GM21360 (cell line): ENCODE results near the gene GNG3.
A peak's percentile ranks its signal among the peaks of the same experiment; 100 is the strongest.
"Not testable (repeated sequence)": the region's sequence is repeated elsewhere in the genome, so short reads cannot be mapped to it uniquely, and the experiment has no call there.

ENCODE experiments used
- ATAC-seq: cut with Tn5 transposase; IDR thresholded peaks from one replicate; pipeline ENCODE4 v1.9.1; 2021; ENCODE audit warnings: mild to moderate bottlenecking, moderate library complexity; ENCODE audit not compliant: unreplicated experiment

GNG3 gene

DNA sequence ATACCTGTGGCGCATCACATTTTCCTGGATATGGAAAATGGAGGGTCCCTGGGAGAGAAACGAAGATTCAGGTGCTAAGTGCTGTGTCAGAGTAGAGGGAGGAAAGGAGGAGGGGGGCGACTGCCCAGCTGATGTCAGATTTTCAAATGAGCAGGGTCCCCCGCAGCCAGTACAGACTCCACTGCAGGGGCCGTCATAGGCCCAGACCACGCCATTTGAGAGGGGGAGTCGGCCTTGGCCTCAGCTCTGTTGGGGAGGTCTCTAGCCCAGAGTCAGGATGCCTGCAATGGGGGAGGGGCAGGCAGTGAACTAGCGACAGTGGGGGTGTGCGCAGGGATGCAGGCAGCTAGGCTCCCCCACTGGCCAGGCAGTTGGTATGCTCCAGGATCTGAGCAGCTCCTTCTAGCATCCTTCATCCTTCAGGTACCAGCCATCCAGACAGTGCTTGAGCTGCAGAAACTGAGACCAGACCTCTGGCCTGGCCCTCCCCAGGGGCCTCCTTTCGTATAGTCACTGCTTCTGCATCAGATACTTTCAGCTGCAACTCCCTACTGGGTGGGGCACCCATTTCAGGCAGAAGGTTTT lies at the start of gene GNG3, which contains the start of gene BSCL2:
Gene GNG3, plus strand, starts transcription at position 400 of the 585 bp plus-strand sequence. CDS start 620 bp downstream, outside the sequence.
Gene BSCL2, minus strand, starts transcription at position 148 of the 585 bp plus-strand sequence. CDS start 229 bp downstream, outside the sequence.
- no peak for ATAC-seq

DNA sequence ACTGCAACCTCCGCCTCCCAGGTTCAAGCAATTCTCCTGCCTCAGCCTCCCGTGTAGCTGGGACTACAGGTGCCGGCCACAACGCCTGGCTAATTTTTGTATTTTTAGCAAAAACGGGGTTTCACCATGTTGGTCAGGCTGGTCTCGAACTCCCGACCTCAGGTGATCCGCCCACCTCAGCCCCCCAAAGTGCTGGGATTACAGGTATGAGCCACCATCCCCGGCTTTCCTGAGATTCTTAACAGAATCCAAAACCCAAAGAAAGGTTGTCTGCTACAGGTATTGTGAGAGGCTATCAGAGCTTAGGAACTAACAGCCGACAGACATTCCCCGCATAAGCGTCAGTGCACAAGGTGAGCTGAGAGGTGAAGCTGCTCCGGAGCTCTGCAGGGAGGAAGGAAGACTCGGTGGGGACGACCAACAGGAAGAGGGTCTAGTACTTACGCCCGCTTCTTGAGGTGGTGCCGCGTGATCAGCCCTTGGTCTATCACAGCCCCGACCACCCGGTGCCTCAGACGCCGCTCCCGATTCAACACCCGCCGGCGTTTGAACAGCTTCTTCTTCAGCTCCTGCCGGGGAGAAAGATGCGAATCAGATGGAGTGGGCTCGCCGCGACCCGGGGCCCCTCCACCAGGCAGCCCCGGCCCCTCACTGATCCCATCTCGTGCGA lies 42.9 kb upstream of the GNG3 start:
- ATAC-seq: peak; percentile 17

- peak; percentile 72 for ATAC-seq
These were observed 42.3 kb upstream of the GNG3 start, which contains the start of the genes C11orf98 and CSKMT for GRCh38 chr11:62665075-62665598. Gene C11orf98 (minus strand): TSS chr11:62665210. CDS start chr11:62665169, 41 bp downstream. Gene CSKMT (plus strand): TSS chr11:62665312. CDS start chr11:62665880, 568 bp downstream.

DNA sequence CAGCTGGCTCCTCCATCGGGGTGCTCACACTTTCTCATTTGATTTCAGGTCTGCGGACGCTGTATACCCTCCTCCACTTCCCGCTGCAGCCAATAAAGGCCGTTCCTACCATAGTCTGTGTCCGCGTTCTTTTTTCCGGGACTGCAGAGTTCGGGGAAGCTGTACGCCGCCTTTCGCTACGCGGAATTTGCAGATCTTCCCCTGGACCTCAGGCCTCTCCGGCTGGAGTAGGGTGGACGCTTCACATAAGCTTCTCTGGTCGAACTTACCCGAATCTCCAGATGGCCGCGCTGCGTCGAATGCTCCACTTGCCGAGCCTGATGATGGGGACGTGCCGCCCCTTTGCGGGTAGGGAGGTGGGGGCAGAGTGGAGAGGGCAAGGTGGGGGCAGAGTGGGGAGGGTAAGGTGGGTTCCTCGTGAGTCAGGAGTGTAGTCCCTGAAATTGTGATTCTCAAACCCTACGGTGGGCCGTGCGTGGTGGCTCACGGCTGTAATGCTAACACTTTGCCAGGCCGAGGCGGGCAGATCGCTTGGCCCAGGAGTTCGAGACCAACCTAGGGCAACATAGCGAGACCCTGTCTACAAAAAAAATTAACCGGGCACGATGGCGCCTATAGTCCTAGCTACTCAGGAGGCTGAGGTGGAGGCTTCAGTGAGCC lies 41.7 kb upstream of the GNG3 start:
- ATAC-seq: peak; percentile 13

DNA sequence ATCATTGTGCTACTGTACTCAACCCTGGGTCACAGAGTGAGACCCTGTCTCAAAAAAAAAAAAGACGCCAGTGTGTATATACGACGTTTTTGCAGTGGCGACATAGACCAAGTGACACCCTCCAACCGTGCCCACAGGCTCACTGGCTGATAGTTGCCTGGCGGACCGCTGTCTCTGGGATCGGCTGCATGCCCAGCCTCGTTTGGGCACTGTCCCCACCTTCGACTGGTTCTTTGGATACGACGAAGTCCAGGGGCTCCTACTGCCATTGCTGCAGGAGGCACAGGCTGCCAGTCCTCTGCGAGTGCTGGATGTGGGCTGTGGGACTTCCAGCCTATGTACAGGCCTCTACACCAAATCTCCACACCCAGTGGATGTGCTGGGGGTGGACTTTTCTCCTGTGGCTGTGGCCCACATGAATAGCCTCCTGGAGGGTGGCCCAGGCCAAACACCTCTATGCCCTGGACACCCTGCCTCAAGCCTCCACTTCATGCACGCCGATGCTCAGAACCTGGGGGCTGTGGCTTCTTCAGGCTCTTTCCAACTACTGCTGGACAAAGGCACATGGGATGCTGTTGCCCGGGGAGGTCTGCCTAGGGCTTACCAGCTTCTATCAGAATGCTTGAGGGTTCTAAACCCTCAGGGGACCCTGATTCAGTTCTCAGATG lies 41.1 kb upstream of the GNG3 start:
- no peak for ATAC-seq

- ATAC-seq: no peak
These were observed 40.0 kb upstream of the GNG3 start for GRCh38 chr11:62667460-62667859.

GRCh38 chr11:62669420-62670161 lies 37.9 kb upstream of the GNG3 start:
- ATAC-seq: no peak

DNA sequence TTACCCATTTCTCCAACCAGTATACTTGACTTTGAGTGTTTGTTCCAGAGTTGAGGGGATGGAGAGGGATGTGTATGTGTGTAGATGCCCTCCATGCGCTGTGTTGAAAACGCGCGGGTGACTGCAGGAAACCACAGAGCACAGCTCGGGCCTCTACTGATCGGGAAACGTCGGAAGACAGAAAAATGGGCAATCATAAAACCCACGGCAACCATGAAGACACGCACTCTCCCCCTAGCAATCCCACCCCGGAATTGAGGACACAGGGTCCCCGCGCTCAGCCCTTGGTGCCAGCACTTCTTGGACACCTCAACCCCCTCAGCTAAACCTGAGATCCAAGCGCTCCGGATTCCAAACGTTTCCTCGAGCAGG lies 36.3 kb upstream of the GNG3 start:
- no peak for ATAC-seq

DNA sequence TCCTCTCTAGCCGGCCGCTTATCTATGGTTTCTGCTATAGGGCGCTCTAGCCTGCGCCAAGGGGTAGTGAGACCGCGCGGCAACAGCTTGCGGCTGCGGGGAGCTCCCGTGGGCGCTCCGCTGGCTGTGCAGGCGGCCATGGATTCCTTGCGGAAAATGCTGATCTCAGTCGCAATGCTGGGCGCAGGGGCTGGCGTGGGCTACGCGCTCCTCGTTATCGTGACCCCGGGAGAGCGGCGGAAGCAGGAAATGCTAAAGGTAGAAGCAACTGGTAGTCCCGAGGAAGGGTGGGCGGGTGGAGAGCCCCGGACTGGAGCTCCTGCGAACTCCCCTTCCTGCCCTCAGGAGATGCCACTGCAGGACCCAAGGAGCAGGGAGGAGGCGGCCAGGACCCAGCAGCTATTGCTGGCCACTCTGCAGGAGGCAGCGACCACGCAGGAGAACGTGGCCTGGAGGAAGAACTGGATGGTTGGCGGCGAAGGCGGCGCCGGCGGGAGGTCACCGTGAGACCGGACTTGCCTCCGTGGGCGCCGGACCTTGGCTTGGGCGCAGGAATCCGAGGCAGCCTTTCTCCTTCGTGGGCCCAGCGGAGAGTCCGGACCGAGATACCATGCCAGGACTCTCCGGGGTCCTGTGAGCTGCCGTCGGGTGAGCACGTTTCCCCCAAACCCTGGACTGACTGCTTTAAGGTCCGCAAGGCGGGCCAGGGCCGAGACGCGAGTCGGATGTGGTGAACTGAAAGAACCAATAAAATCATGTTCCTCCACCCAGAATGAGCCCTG lies 35.7 kb upstream of the GNG3 start, which contains the start of the genes LBHD1 and UQCC3:
Gene LBHD1, minus strand, starts transcription at position 660 of the 782 bp plus-strand sequence. CDS start 2,236 bp downstream, outside the sequence.
Gene UQCC3, plus strand, starts transcription at position 66 of the 782 bp plus-strand sequence. Its CDS starts 73 bp downstream, at position 139.
- peak; percentile 52 for ATAC-seq

GRCh38 chr11:62673196-62673525 lies 34.3 kb upstream of the GNG3 start:
- no peak for ATAC-seq

DNA sequence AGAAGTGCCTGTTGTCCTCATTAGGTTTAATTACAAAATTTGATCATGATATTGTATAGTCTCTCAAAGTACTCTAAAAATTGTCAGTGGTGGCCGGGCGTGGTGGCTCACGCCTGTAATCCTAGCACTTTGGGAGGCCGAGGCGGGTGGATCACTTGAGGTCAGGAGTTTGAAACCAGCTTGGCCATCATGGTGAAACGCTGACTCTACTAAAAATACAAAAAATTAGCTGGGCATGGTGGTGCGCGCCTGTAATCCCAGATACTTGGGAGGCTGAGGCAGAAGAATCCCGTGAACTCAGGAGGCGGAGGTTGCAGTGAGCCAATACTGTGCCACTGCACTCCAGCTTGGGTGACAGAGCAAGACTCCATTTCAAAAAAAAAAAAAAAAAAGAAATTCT lies 32.1 kb upstream of the GNG3 start:
- ATAC-seq: not testable (repeated sequence)

DNA sequence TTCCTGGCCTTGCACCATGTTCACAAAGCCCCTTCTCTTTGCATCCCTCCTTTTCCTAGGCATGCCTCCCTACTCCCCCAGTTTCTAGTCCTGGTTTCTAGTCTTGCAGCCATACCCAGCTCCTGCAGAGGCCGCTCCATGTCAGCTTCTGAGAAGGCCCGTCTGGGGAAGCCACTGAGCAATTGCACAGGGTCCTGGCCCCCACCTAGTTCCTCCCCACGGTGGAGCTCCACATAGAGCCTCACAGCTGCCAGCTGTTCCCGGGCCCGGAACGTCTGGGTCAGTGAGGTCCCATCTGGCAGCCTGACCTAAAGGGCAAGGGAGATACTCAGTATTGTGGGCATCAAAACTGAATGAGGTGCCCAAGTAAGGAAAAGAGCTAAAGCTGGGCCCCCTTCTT lies 30.8 kb upstream of the GNG3 start:
- no peak for ATAC-seq

DNA sequence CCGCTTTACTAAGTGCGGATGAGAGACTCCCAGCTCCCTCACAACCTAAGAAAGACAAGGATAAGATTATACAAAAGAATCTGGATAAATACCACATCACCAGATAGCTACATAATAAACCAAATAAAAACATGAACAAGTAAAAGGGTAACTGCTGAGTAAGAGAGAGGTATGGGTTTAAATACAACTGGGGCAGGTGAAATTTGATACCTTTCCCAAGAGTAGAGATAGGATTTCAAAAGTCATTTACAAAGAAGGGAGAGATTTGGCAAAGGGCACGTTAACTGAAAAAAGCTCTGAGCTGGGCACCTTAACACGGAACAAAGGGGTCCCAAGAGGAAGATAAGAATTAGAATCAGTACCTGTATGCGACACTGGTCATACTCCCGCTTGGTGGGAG lies 30.3 kb upstream of the GNG3 start:
- no peak for ATAC-seq

- no peak for ATAC-seq
These were observed 29.8 kb upstream of the GNG3 start for GRCh38 chr11:62677714-62678113.

DNA sequence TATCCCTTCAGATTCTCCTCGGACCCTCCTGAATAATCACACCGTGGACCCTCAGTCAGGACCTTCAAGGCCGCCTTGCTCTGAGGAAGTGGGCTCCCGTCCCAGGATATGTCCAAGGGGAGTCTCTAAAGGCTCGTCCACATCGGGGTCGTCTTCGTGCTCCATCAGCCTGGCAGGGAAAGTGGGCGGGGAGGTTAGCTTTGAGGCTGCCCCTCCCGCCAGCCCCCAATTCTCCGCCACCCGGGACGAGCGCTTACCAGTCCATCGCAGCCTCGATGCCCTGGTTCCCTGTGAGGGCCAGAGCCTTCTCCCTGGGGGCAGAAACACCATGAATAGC lies 29.1 kb upstream of the GNG3 start:
- ATAC-seq: no peak

GRCh38 chr11:62678770-62679696 lies 28.4 kb upstream of the GNG3 start, which contains the start of gene UBXN1:
Gene UBXN1 (minus strand): TSS chr11:62679073. CDS start chr11:62678923, 150 bp downstream.
- ATAC-seq: peak; percentile 65

DNA sequence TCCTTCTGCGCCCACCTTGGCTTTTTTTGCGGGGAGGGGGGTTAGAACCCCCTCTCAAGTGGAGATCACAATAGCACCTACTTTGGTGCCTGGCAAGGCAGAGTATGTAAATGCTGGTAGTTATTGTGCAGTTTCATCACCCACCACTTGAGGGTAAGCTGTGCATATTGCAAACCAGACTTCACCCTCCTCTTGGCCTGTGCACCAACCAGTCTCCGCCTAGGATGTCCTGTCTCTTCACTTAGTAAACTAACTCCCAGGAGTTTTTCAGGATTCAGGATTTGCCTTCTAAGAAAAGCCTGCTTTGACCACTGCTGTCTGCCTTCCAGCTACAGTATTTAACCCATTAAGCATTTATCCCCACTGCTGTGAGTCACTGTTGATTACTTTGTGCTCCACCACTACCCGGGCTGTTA lies 26.6 kb upstream of the GNG3 start:
- no peak for ATAC-seq

- no peak for ATAC-seq
These were observed 25.0 kb upstream of the GNG3 start for GRCh38 chr11:62682518-62682917.
